ENCODE measurements around the gene ADPRH.

DNA sequence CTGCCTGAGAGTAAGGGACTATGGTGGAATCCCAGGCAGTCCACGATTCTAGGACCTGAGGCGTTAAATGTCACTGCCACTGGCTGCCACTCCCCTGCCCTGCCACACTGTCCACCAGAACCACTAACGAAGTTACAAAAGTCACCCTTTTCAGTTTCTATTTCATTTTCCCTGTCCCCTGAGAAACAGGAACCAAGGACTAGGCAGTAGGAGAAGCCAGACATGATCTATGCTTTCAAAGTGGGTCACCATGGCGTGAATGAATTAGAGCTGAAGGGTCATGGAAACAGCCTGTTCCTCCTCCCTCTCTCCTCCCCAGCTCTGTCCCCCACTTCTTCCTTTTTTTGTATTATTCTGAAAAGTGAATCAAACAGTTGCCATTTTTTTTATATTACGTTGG is 9.1 kb upstream of the ADPRH start:
- TF ChIP-seq, protein P1, sequence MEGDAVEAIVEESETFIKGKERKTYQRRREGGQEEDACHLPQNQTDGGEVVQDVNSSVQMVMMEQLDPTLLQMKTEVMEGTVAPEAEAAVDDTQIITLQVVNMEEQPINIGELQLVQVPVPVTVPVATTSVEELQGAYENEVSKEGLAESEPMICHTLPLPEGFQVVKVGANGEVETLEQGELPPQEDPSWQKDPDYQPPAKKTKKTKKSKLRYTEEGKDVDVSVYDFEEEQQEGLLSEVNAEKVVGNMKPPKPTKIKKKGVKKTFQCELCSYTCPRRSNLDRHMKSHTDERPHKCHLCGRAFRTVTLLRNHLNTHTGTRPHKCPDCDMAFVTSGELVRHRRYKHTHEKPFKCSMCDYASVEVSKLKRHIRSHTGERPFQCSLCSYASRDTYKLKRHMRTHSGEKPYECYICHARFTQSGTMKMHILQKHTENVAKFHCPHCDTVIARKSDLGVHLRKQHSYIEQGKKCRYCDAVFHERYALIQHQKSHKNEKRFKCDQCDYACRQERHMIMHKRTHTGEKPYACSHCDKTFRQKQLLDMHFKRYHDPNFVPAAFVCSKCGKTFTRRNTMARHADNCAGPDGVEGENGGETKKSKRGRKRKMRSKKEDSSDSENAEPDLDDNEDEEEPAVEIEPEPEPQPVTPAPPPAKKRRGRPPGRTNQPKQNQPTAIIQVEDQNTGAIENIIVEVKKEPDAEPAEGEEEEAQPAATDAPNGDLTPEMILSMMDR (IDR thresholded peaks at IDR 0.05): no peak
- no peak for TF ChIP-seq POLR2AphosphoS5 (IDR thresholded peaks at IDR 0.05)
